Esophagus squamous epithelium (tissue), 5 donors: ENCODE results near the gene SNCAIP. TPM values are rescaled to one million over a fixed set of nuclear protein-coding genes. Genes with fewer than 3 reads are reported as not detected.

Source experiments
- DNase-seq: peaks from one replicate; lab custom pipeline; 2025; lab: John Stamatoyannopoulos, UW
- H3K27ac ChIP-seq, 4 donors: fragments of 200-600 bp; sonication (generic); one replicate each; pipeline ENCODE4 v1.5.1; 2016 to 2019; ENCODE audit warnings: mild to moderate bottlenecking in 1 of 4
- H3K27me3 ChIP-seq, 4 donors: fragments of 200-600 bp; sonication (generic); 1 replicate in 3 of 4; 2 replicates in 1 of 4; pipeline versions ENCODE4 v1.5.1 to v1.6.0; 2017 to 2021; ENCODE audit warnings: antibody characterized with exemption in 1 of 4
- H3K36me3 ChIP-seq, 3 donors: fragments of 200-600 bp; sonication (generic); one replicate each; pipeline ENCODE4 v1.5.1; 2016 to 2019
- H3K4me1 ChIP-seq, 3 donors: fragments of 200-600 bp; sonication (generic); one replicate each; pipeline ENCODE4 v1.5.1; 2017 to 2019
- H3K4me3 ChIP-seq, 4 donors: fragments of 200-600 bp; sonication (generic); 1 replicate in 3 of 4; 2 replicates in 1 of 4; pipeline ENCODE4 v1.5.1; 2016 to 2019; ENCODE audit warnings: mild to moderate bottlenecking in 2 of 4, moderate library complexity in 1 of 4
- H3K9me3 ChIP-seq, 3 donors: fragments of 200-600 bp; sonication (generic); one replicate each; pipeline ENCODE4 v1.5.1; 2016 to 2019
- POLR2A ChIP-seq, 4 donors: fragments of 450-650 bp; IDR thresholded peaks; one replicate each; pipeline ENCODE4 v1.6.1; 2017; ENCODE audit warnings: antibody characterized with exemption in 4 of 4, mild to moderate bottlenecking in 4 of 4, moderate library complexity in 3 of 4
- WGBS, 2 donors: methylation state at CpG; one replicate each; pipeline ENCODE4 v1.1.5; 2018; 5-methylcytosine and 5-hydroxymethylcytosine counted together
- intact Hi-C: fragments of 100-400 bp; cut with DNase I; formaldehyde crosslinking; loops from one replicate; pipeline ENCODE4 v1.15.0; 2022
- total RNA-seq, 4 donors: library from RNA; depleted of rRNA; stranded (reverse); fragments of >200 nt; gene quantifications; one replicate each; pipeline ENCODE4 v1.1.0, GENCODE V29; 2016
- TF ChIP-seq, protein P1 (sequence below), 6 experiments: fragments of 450-650 bp in 4 of 6; fragments of 200-600 bp in 2 of 6; sonication (generic) in 2 of 6; IDR thresholded peaks; one replicate each; pipeline ENCODE4 v1.5.1; 2016 to 2019; ENCODE audit warnings: antibody characterized with exemption in 6 of 6, mild to moderate bottlenecking in 4 of 6, moderate library complexity in 4 of 6
- donor health status: DM: yes; HTN: yes; CAD: no.

SNCAIP gene
- total RNA-seq, 4 donors from 2014 or later = 0.48 to 3.3 (median 2.3) TPM

- Histone ChIP-seq H3K27ac (no peak overlapping the region), H3K4me1 (peaks cover 0 to 11% (median 0%) of the 10 kb centered on the region in 3 donors), H3K36me3 (no peaks in the 10 kb centered on the region), H3K4me3 (no peak overlapping the region), H3K27me3 (no peaks in the 10 kb centered on the region), H3K9me3 (no peaks in the 10 kb centered on the region)
- DNase-seq = no peak
- intact Hi-C loops = no loop called here
- 82 to 92% methylated on average over 2 of the region's 2 CpGs for WGBS, 2 donors
- TF ChIP-seq, protein P1, sequence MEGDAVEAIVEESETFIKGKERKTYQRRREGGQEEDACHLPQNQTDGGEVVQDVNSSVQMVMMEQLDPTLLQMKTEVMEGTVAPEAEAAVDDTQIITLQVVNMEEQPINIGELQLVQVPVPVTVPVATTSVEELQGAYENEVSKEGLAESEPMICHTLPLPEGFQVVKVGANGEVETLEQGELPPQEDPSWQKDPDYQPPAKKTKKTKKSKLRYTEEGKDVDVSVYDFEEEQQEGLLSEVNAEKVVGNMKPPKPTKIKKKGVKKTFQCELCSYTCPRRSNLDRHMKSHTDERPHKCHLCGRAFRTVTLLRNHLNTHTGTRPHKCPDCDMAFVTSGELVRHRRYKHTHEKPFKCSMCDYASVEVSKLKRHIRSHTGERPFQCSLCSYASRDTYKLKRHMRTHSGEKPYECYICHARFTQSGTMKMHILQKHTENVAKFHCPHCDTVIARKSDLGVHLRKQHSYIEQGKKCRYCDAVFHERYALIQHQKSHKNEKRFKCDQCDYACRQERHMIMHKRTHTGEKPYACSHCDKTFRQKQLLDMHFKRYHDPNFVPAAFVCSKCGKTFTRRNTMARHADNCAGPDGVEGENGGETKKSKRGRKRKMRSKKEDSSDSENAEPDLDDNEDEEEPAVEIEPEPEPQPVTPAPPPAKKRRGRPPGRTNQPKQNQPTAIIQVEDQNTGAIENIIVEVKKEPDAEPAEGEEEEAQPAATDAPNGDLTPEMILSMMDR (IDR thresholded peaks at IDR 0.05) = no peak
- TF ChIP-seq POLR2A (IDR thresholded peaks at IDR 0.05) = no peak
These were observed 115.6 kb downstream of the SNCAIP start for GRCh38 chr5:122427621-122428020.

GRCh38 chr5:122429545-122430318 is 117.7 kb downstream of the SNCAIP start:
- H3K4me1 ChIP-seq = no peaks in the 10 kb centered on the region
- 57 to 73% methylated on average over 6 to 7 of the region's 7 CpGs for WGBS, 2 donors
- no peak overlapping the region for H3K4me3 ChIP-seq
- no peak for DNase-seq
- H3K27ac ChIP-seq = no peak overlapping the region
- no peaks in the 10 kb centered on the region for H3K27me3 ChIP-seq
- no peaks in the 10 kb centered on the region for H3K36me3 ChIP-seq
- no peaks in the 10 kb centered on the region for H3K9me3 ChIP-seq
- intact Hi-C loops = no loop called here
- no peak for TF ChIP-seq POLR2A (IDR thresholded peaks at IDR 0.05)
- TF ChIP-seq, protein P1 (IDR thresholded peaks at IDR 0.05) = no peak

GRCh38 chr5:122430319-122430586 is 118.2 kb downstream of the SNCAIP start:
- no peak for DNase-seq
- no peaks in the 10 kb centered on the region for H3K9me3 ChIP-seq
- 74 to 76% methylated on average over 2 of the region's 2 CpGs for WGBS, 2 donors
- H3K4me1 ChIP-seq = no peaks in the 10 kb centered on the region
- H3K27me3 ChIP-seq = no peaks in the 10 kb centered on the region
- H3K4me3 ChIP-seq = no peak overlapping the region
- intact Hi-C loops = no loop called here
- TF ChIP-seq, protein P1 (IDR thresholded peaks at IDR 0.05) = no peak
- TF ChIP-seq POLR2A (IDR thresholded peaks at IDR 0.05) = no peak
- H3K27ac ChIP-seq = no peak overlapping the region
- H3K36me3 ChIP-seq = no peaks in the 10 kb centered on the region

- no peaks in the 10 kb centered on the region for H3K9me3 ChIP-seq
- no peak overlapping the region for H3K4me3 ChIP-seq
- 89 to 94% methylated on average over 1 of the region's 1 CpG for WGBS, 2 donors
- TF ChIP-seq, protein P1 (IDR thresholded peaks at IDR 0.05) = no peak
- TF ChIP-seq POLR2A (IDR thresholded peaks at IDR 0.05) = no peak
- no peak for DNase-seq
- H3K4me1 ChIP-seq = no peaks in the 10 kb centered on the region
- intact Hi-C loops = no loop called here
- H3K27me3 ChIP-seq = no peaks in the 10 kb centered on the region
- H3K36me3 ChIP-seq = no peaks in the 10 kb centered on the region
- no peak overlapping the region for H3K27ac ChIP-seq
These were observed 119.3 kb downstream of the SNCAIP start for GRCh38 chr5:122431298-122431697.

GRCh38 chr5:122434205-122434970 is 122.4 kb downstream of the SNCAIP start:
- no peaks in the 10 kb centered on the region for H3K9me3 ChIP-seq
- no peak for TF ChIP-seq POLR2A (IDR thresholded peaks at IDR 0.05)
- TF ChIP-seq, protein P1 (IDR thresholded peaks at IDR 0.05) = no peak
- intact Hi-C loops = no loop called here
- H3K27me3 ChIP-seq = no peaks in the 10 kb centered on the region
- H3K4me3 ChIP-seq = no peak overlapping the region
- no peak for DNase-seq
- no peaks in the 10 kb centered on the region for H3K36me3 ChIP-seq
- no peak overlapping the region for H3K27ac ChIP-seq
- 67 to 69% methylated on average over 5 of the region's 5 CpGs for WGBS, 2 donors
- no peaks in the 10 kb centered on the region for H3K4me1 ChIP-seq
